Vagina (tissue), 2 donors: ENCODE measurements around the gene MPP2. TPM values are rescaled to one million over a fixed set of nuclear protein-coding genes. Genes with fewer than 3 reads are reported as not detected.

Source experiments
- DNase-seq, 2 donors: peaks; one replicate each; pipeline ENCODE4 v3.0.0-alpha.2; 2017; ENCODE audit errors: extremely low spot score in 2 of 2
- H3K27ac ChIP-seq: fragments of 200-600 bp; sonication (generic); one replicate; pipeline ENCODE4 v1.5.1; 2019
- H3K27me3 ChIP-seq: fragments of 200-600 bp; sonication (generic); one replicate; pipeline ENCODE4 v1.5.1; 2019
- H3K36me3 ChIP-seq, 2 donors: fragments of 200-600 bp; sonication (generic); one replicate each; pipeline ENCODE4 v1.5.1; 2017 to 2019
- H3K4me1 ChIP-seq: fragments of 200-600 bp; sonication (generic); one replicate; pipeline ENCODE4 v1.5.1; 2019
- H3K4me3 ChIP-seq, 2 donors: fragments of 200-600 bp; sonication (generic); 1 replicate in 1 of 2; 2 replicates in 1 of 2; pipeline ENCODE4 v1.5.1; 2016 to 2019
- H3K9me3 ChIP-seq: fragments of 200-600 bp; sonication (generic); one replicate; pipeline ENCODE4 v1.5.1; 2019
- POLR2A ChIP-seq, 2 donors: fragments of 450-650 bp; IDR thresholded peaks; one replicate each; pipeline ENCODE4 v1.6.1; 2017; ENCODE audit warnings: antibody characterized with exemption in 2 of 2, mild to moderate bottlenecking in 2 of 2, moderate library complexity in 2 of 2
- POLR2AphosphoS5 ChIP-seq, 2 donors: sonication (generic); formaldehyde crosslinking; IDR thresholded peaks; one replicate each; pipeline ENCODE4 v1.9.0; 2017; ENCODE audit warnings: antibody characterized with exemption in 2 of 2, mild to moderate bottlenecking in 2 of 2, low read depth in 1 of 2; ENCODE audit not compliant: insufficient read depth in 1 of 2
- intact Hi-C: fragments of 100-400 bp; cut with DNase I; formaldehyde crosslinking; loops from one replicate; pipeline ENCODE4 v1.15.1; 2023
- total RNA-seq: library from RNA; depleted of rRNA; stranded (reverse); fragments of >200 nt; gene quantifications from one replicate; pipeline ENCODE4 v1.2.3, GENCODE V29; 2016
- TF ChIP-seq, protein P1 (sequence below), 3 experiments: fragments of 450-650 bp in 2 of 3; fragments of 200-600 bp in 1 of 3; sonication (generic) in 1 of 3; IDR thresholded peaks; one replicate each; pipeline ENCODE4 v1.5.1; 2017 to 2019; ENCODE audit warnings: antibody characterized with exemption in 3 of 3, mild to moderate bottlenecking in 2 of 3, moderate library complexity in 2 of 3

MPP2 gene
- total RNA-seq, 1 donor from 2014 or later, result 7.6 TPM

GRCh38 chr17:43827596-43827995 lies 79.7 kb downstream of the MPP2 start:
- intact Hi-C loops, result no loop called here
- DNase-seq, result no peak
- no peak for TF ChIP-seq POLR2AphosphoS5 (IDR thresholded peaks at IDR 0.05; ENCODE audit: insufficient read depth in 1 of 2, low read depth in 1 of 2)
- TF ChIP-seq, protein P1, sequence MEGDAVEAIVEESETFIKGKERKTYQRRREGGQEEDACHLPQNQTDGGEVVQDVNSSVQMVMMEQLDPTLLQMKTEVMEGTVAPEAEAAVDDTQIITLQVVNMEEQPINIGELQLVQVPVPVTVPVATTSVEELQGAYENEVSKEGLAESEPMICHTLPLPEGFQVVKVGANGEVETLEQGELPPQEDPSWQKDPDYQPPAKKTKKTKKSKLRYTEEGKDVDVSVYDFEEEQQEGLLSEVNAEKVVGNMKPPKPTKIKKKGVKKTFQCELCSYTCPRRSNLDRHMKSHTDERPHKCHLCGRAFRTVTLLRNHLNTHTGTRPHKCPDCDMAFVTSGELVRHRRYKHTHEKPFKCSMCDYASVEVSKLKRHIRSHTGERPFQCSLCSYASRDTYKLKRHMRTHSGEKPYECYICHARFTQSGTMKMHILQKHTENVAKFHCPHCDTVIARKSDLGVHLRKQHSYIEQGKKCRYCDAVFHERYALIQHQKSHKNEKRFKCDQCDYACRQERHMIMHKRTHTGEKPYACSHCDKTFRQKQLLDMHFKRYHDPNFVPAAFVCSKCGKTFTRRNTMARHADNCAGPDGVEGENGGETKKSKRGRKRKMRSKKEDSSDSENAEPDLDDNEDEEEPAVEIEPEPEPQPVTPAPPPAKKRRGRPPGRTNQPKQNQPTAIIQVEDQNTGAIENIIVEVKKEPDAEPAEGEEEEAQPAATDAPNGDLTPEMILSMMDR (IDR thresholded peaks at IDR 0.05), result no peak
- no peak for TF ChIP-seq POLR2A (IDR thresholded peaks at IDR 0.05)
- Histone ChIP-seq H3K4me1 (peaks cover 14% of the 10 kb centered on the region), H3K27me3 (no peaks in the 10 kb centered on the region), H3K36me3 (peaks cover 0 to 19% of the 10 kb centered on the region in 2 donors), H3K9me3 (no peaks in the 10 kb centered on the region), H3K27ac (no peak overlapping the region), H3K4me3 (no peak overlapping the region)

DNA sequence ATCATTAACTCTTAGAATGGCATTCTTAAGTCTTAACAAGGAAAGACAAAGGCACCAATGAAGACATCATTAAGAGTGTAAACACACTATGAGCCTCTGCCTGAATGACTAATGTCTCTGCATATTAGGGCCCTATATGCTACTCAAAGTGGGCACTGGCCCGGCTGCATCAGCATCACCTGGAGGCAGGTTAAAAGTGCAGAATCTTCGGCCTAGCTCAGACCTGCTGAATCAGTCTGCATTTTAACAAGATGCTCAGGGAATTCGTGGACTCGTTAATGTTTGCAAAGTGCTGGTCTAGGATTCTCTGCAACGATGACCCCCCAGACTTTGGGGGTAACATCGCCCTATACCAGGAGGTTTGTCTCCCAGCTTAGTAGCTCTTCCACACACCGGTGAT lies 81.1 kb downstream of the MPP2 start:
- Histone ChIP-seq H3K4me3 (no peak overlapping the region), H3K36me3 (peaks cover 0 to 19% of the 10 kb centered on the region in 2 donors), H3K27ac (no peak overlapping the region), H3K27me3 (no peaks in the 10 kb centered on the region), H3K9me3 (no peaks in the 10 kb centered on the region), H3K4me1 (peaks cover 4% of the 10 kb centered on the region)
- no peak for DNase-seq
- no peak for TF ChIP-seq POLR2A (IDR thresholded peaks at IDR 0.05)
- TF ChIP-seq, protein P1 (IDR thresholded peaks at IDR 0.05), result no peak
- no peak for TF ChIP-seq POLR2AphosphoS5 (IDR thresholded peaks at IDR 0.05; ENCODE audit: insufficient read depth in 1 of 2, low read depth in 1 of 2)
- intact Hi-C loops, result no loop called here

DNA sequence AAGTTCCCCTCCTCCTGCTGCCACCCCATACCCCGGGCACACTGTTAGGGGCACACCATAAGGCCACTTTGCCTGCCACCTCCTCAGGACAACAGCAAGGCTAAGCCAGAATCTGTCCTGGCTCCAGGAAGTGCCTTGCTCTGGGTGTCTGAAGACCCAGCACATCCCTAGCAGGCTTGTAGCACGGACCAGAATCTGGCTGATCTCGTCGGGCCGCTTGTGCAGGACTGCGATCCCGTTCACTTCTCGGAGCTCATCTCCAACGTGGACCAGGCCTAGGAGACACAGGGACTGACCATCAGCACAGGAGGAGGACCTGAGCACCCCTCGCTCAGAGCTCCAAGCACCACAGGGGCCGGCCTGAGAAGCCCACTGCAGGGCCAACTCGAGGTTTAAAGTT lies 81.8 kb downstream of the MPP2 start:
- no peaks in the 10 kb centered on the region for H3K9me3 ChIP-seq
- no peaks in the 10 kb centered on the region for H3K27me3 ChIP-seq
- TF ChIP-seq POLR2A (IDR thresholded peaks at IDR 0.05), result no peak
- no peak for TF ChIP-seq POLR2AphosphoS5 (IDR thresholded peaks at IDR 0.05; ENCODE audit: insufficient read depth in 1 of 2, low read depth in 1 of 2)
- TF ChIP-seq, protein P1 (IDR thresholded peaks at IDR 0.05), result no peak
- peaks cover 4% of the 10 kb centered on the region for H3K4me1 ChIP-seq
- peaks cover 0 to 19% of the 10 kb centered on the region in 2 donors for H3K36me3 ChIP-seq
- no peak overlapping the region for H3K4me3 ChIP-seq
- DNase-seq, result no peak
- intact Hi-C loops, result no loop called here
- no peak overlapping the region for H3K27ac ChIP-seq

Other genes with a start within 250 kb of the MPP2 start
- gene MEOX1, start 245.6 kb downstream of the MPP2 start, total RNA-seq, result 4.7 TPM
- not detected for gene SOST, start 148.7 kb downstream of the MPP2 start, total RNA-seq
- 43.5 TPM for gene DUSP3, start 128.6 kb downstream of the MPP2 start, total RNA-seq
- gene CFAP97D1, start 127.1 kb downstream of the MPP2 start, total RNA-seq, result not detected
- 30.2 TPM for gene MPP3, start 74.4 kb downstream of the MPP2 start, total RNA-seq
- gene CD300LG, start 60.4 kb downstream of the MPP2 start, total RNA-seq, result 5.6 TPM
- gene PPY, start 34.9 kb upstream of the MPP2 start, total RNA-seq, result not detected
- gene PYY, start 46.4 kb upstream of the MPP2 start, total RNA-seq, result not detected
- gene NAGS, start 97.1 kb upstream of the MPP2 start, total RNA-seq, result 4.9 TPM
- 33.6 TPM for gene TMEM101, start 107.4 kb upstream of the MPP2 start, total RNA-seq
- 27.3 TPM for gene LSM12, start 159.1 kb upstream of the MPP2 start, total RNA-seq
- 44.0 TPM for gene G6PC3, start 163.2 kb upstream of the MPP2 start, total RNA-seq
- gene HDAC5, start 216.1 kb upstream of the MPP2 start, total RNA-seq, result 86.9 TPM
- gene HROB, start 234.4 kb upstream of the MPP2 start, total RNA-seq, result 2.0 TPM